Stimulated activated CD4-positive, alpha-beta T cell treated with anti-CD3 and anti-CD28 coated beads, TNF-alpha, amount 100 ng/mL, for 1 hour (primary cell): Measurements from ENCODE around the gene FAM9C.
"Not testable (repeated sequence)": the region's sequence is repeated elsewhere in the genome, so short reads cannot be mapped to it uniquely, and the experiment has no call there.

Experiments used
- DNase-seq, 3 donors: peaks; one replicate each; pipeline ENCODE4 v3.0.0-alpha.2; 2020; ENCODE audit warnings: low read depth in 3 of 3, low spot score in 1 of 3

Gene FAM9C

GRCh38 chrX:13044441-13044840, at the start of gene FAM9C:
TSS of gene FAM9C (minus strand) at chrX:13044620. CDS start at chrX:13043789, 831 bp downstream.
- no peak for DNase-seq

GRCh38 chrX:13093529-13094140, 49.2 kb upstream of the FAM9C start:
- DNase-seq: no peak

GRCh38 chrX:13092455-13092941, 48.1 kb upstream of the FAM9C start:
- DNase-seq: peak in 2 of 3 donors; percentile 61 to 62

GRCh38 chrX:13091111-13091765, 46.8 kb upstream of the FAM9C start:
- DNase-seq: no peak

- DNase-seq: no peak
Observed at GRCh38 chrX:13090339-13091110, 46.1 kb upstream of the FAM9C start.

GRCh38 chrX:13090027-13090338, 45.6 kb upstream of the FAM9C start:
- no peak for DNase-seq

GRCh38 chrX:13088156-13088487, 43.7 kb upstream of the FAM9C start:
- no peak for DNase-seq

- DNase-seq: peak in 2 of 3 donors; percentile 44
Observed at GRCh38 chrX:13087322-13088155, 43.1 kb upstream of the FAM9C start.

GRCh38 chrX:13086793-13087321, 42.4 kb upstream of the FAM9C start:
- DNase-seq: not testable (repeated sequence)

GRCh38 chrX:13086076-13086475, 41.7 kb upstream of the FAM9C start:
- no peak for DNase-seq

GRCh38 chrX:13085526-13085925, 41.1 kb upstream of the FAM9C start:
- DNase-seq: no peak

- no peak for DNase-seq
Observed at GRCh38 chrX:13084611-13085010, 40.2 kb upstream of the FAM9C start.

- DNase-seq: not testable (repeated sequence)
Observed at GRCh38 chrX:13083755-13084326, 39.4 kb upstream of the FAM9C start.

- no peak for DNase-seq
Observed at GRCh38 chrX:13082206-13083065, 38.0 kb upstream of the FAM9C start.

GRCh38 chrX:13081395-13082205, 37.2 kb upstream of the FAM9C start:
- no peak for DNase-seq

- no peak for DNase-seq
Observed at GRCh38 chrX:13080128-13080795, 35.8 kb upstream of the FAM9C start.

GRCh38 chrX:13078739-13079444, 34.5 kb upstream of the FAM9C start:
- DNase-seq: no peak

- no peak for DNase-seq
Observed at GRCh38 chrX:13077168-13077567, 32.7 kb upstream of the FAM9C start.
